HCT116 (cell line): ENCODE measurements around the gene KLRG1. TPM values are rescaled to one million over a fixed set of nuclear protein-coding genes. Genes with fewer than 3 reads are reported as not detected.

Experiments used
- ATAC-seq: fragments of 200-7000 bp; cut with Tn5 transposase; 2 replicates; pipeline ENCODE4 v1.9.1; 2020; ENCODE audit warnings: mild to moderate bottlenecking, moderate library complexity
- BruUV-seq: library from RNA; stranded (reverse); fragments of 400-500 nt; replicated peaks from 2 replicates; lab custom pipeline; 2021; lab: Mats Ljungman, UMichigan
- CTCF ChIA-PET: fragments of 300-600 bp; sonication (Branson Sonifier 250); formaldehyde crosslinking; loops from one replicate; lab custom pipeline; 2021; ENCODE audit warnings: antibody characterized with exemption; lab: Charles Lee
- POLR2A ChIA-PET: fragments of 300-600, 350-600 bp; sonication (Branson Sonifier 250); formaldehyde crosslinking; loops from one replicate; lab custom pipeline; 2021; ENCODE audit warnings: antibody characterized with exemption; lab: Charles Lee
- RAD21 ChIA-PET, 2 experiments: fragments of 300-600 bp; sonication (Branson Sonifier 250); formaldehyde crosslinking; loops; one replicate each; lab custom pipeline; 2023; ENCODE audit warnings: low total read pairs in 2 of 2; ENCODE audit not compliant: uncharacterized antibody in 2 of 2, unreplicated experiment in 2 of 2, low non-redundant PET in 1 of 2; lab: Charles Lee
- DNase-seq: peaks from one replicate; pipeline ENCODE4 v3.0.0-alpha.2; 2010; ENCODE audit warnings: low read depth, low spot score
- H2AFZ ChIP-seq: fragments of 200-600 bp; shearing (Covaris generic), sonication (generic); 2 replicates; pipeline ENCODE4 v1.6.1; 2017; ENCODE audit warnings: low read depth, mixed run types, mixed read lengths, antibody characterized with exemption, low read length; ENCODE audit not compliant: poor library complexity, severe bottlenecking
- H3K27ac ChIP-seq: 2 replicates; pipeline ENCODE4 v1.5.1; 2012; ENCODE audit warnings: low read depth, low read length
- H3K27me3 ChIP-seq: fragments of 200-600 bp; sonication (generic); 2 replicates; pipeline ENCODE4 v1.6.1; 2016; ENCODE audit warnings: mixed run types, low read length, mixed read lengths; ENCODE audit not compliant: insufficient read depth
- H3K36me3 ChIP-seq, 2 experiments: fragments of 200-500 bp in 1 of 2; fragments of 200-600 bp in 1 of 2; sonication (Bioruptor generic) in 1 of 2; sonication (generic) in 1 of 2; 2 replicates each; pipeline versions ENCODE4 v1.5.1 to v1.6.1; 2014 to 2016; ENCODE audit warnings: low read length in 2 of 2, inconsistent platforms in 1 of 2, mixed read lengths in 1 of 2, mixed run types in 1 of 2; ENCODE audit not compliant: insufficient read depth in 2 of 2, control insufficient read depth in 1 of 2
- H3K4me1 ChIP-seq, 2 experiments: fragments of 200-600 bp in 1 of 2; sonication (generic) in 1 of 2; 2 replicates each; pipeline versions ENCODE4 v1.5.1 to v1.6.1; 2012 to 2017; ENCODE audit warnings: low read length in 2 of 2, inconsistent platforms in 1 of 2, mild to moderate bottlenecking in 1 of 2, mixed read lengths in 1 of 2, mixed run types in 1 of 2, moderate library complexity in 1 of 2; ENCODE audit not compliant: insufficient read depth in 2 of 2, control insufficient read depth in 1 of 2
- H3K4me2 ChIP-seq: fragments of 200-600 bp; sonication (generic); 2 replicates; pipeline ENCODE4 v1.6.1; 2017; ENCODE audit warnings: mixed run types, low read length, mixed read lengths
- H3K4me3 ChIP-seq, 2 experiments: fragments of 200-600 bp in 1 of 2; sonication (generic) in 1 of 2; replicated peaks in 1 of 2; 2 replicates each; pipeline ENCODE4 v1.5.1; 2011 to 2016; ENCODE audit warnings: low read length in 2 of 2, control low read depth in 1 of 2, low read depth in 1 of 2, mild to moderate bottlenecking in 1 of 2, mixed read lengths in 1 of 2, mixed run types in 1 of 2
- H3K79me2 ChIP-seq: fragments of 200-600 bp; sonication (generic); 2 replicates; pipeline ENCODE4 v1.6.1; 2017; ENCODE audit warnings: mild to moderate bottlenecking, mixed run types, low read length, moderate library complexity, mixed read lengths; ENCODE audit not compliant: insufficient read depth
- H3K9ac ChIP-seq: fragments of 200-600 bp; sonication (generic); 2 replicates; pipeline ENCODE4 v1.6.1; 2016; ENCODE audit warnings: low read length, mixed read lengths
- H3K9me2 ChIP-seq: fragments of 200-600 bp; sonication (generic), shearing (Covaris generic); 2 replicates; pipeline ENCODE4 v1.6.1; 2017; ENCODE audit warnings: mixed run types, mild to moderate bottlenecking, moderate library complexity; ENCODE audit not compliant: insufficient read depth
- H3K9me3 ChIP-seq, 2 experiments: fragments of 200-500 bp in 1 of 2; fragments of 200-600 bp in 1 of 2; sonication (Bioruptor generic) in 1 of 2; sonication (generic) in 1 of 2; 2 replicates each; pipeline ENCODE4 v1.6.1; 2014 to 2017; ENCODE audit warnings: low read length in 2 of 2, mixed read lengths in 2 of 2, inconsistent platforms in 1 of 2, low read depth in 1 of 2, mild to moderate bottlenecking in 1 of 2, mixed run types in 1 of 2, moderate library complexity in 1 of 2; ENCODE audit not compliant: control insufficient read depth in 1 of 2, insufficient read depth in 1 of 2
- H4K20me1 ChIP-seq: fragments of 200-600 bp; sonication (generic), shearing (Covaris generic); 2 replicates; pipeline ENCODE4 v1.6.1; 2017; ENCODE audit warnings: mixed run types, mild to moderate bottlenecking, moderate library complexity; ENCODE audit not compliant: insufficient read depth
- EZH2 ChIP-seq: fragments of 200-600 bp; sonication (generic); IDR thresholded peaks from 2 replicates; pipeline ENCODE4 v1.6.1; 2017; ENCODE audit warnings: antibody characterized with exemption, mixed run types
- FOSL1 ChIP-seq: IDR thresholded peaks from 2 replicates; pipeline ENCODE4 v1.6.1; 2012; ENCODE audit warnings: low read depth
- JUND ChIP-seq: IDR thresholded peaks from 2 replicates; pipeline ENCODE4 v1.6.1; 2012
- MAX ChIP-seq: IDR thresholded peaks from 2 replicates; pipeline ENCODE4 v1.6.1; 2012
- POLR2AphosphoS5 ChIP-seq: IDR thresholded peaks from 2 replicates; pipeline ENCODE4 v1.6.1; 2011; ENCODE audit warnings: mild to moderate bottlenecking, low read depth, low read length, moderate library complexity
- RAD21 ChIP-seq: IDR thresholded peaks from 2 replicates; pipeline ENCODE4 v1.6.1; 2012; ENCODE audit warnings: low read depth, mild to moderate bottlenecking
- SIN3A ChIP-seq: IDR thresholded peaks from 2 replicates; pipeline ENCODE4 v1.6.1; 2012; ENCODE audit warnings: low read depth
- YY1 ChIP-seq: IDR thresholded peaks from 2 replicates; pipeline ENCODE4 v1.6.1; 2011; ENCODE audit warnings: low read length, low read depth, moderate library complexity, mild to moderate bottlenecking; ENCODE audit not compliant: insufficient replicate concordance; ENCODE audit errors: extremely low read depth
- ZBTB33 ChIP-seq: IDR thresholded peaks from 2 replicates; pipeline ENCODE4 v1.6.1; 2011; ENCODE audit warnings: mild to moderate bottlenecking, low read length, moderate library complexity; ENCODE audit not compliant: insufficient replicate concordance; ENCODE audit errors: extremely low read depth
- intact Hi-C: fragments of 100-400 bp; cut with micrococcal nuclease; formaldehyde crosslinking; loops from 2 replicates; pipeline ENCODE4 v1.10.0; 2022
- total RNA-seq: library from RNA; stranded (reverse); gene quantifications from one replicate; pipeline ENCODE4 v1.2.1, GENCODE V29; 2021; ENCODE audit not compliant: unreplicated experiment

KLRG1 gene
- total RNA-seq, 1 experiment from 2014 or later = 1.5 TPM

- Histone ChIP-seq H3K4me2 (no peak overlapping the region), H4K20me1 (no peaks in the 10 kb centered on the region), H3K27me3 (no peaks in the 10 kb centered on the region), H2AFZ (no peak overlapping the region), H3K4me1 (no peaks in the 10 kb centered on the region), H3K27ac (no peak overlapping the region), H3K9me3 (no peaks in the 10 kb centered on the region), H3K9me2 (no peaks in the 10 kb centered on the region), H3K79me2 (no peaks in the 10 kb centered on the region), H3K4me3 (no peak overlapping the region), H3K9ac (no peak overlapping the region), H3K36me3 (no peaks in the 10 kb centered on the region)
- ChIA-PET POLR2A (no interaction called here), RAD21 (no interaction called here), CTCF (no interaction called here)
- BruUV-seq = no TSS peak
- intact Hi-C loops = no loop called here
- ATAC-seq = no peak
- no peak for DNase-seq
- no peak for TF ChIP-seq POLR2AphosphoS5
- no peak for TF ChIP-seq RAD21
- TF ChIP-seq MAX = no peak
- no peak for TF ChIP-seq SIN3A
- TF ChIP-seq YY1 = no peak
- no peak for TF ChIP-seq FOSL1
- TF ChIP-seq EZH2 = no peak
- no peak for TF ChIP-seq ZBTB33
- TF ChIP-seq JUND = no peak
These were observed 35.2 kb downstream of the KLRG1 start for GRCh38 chr12:9024512-9024911.
